HS-5 (cell line): ENCODE data around the gene RCN1.
"Not testable (repeated sequence)": the region's sequence is repeated elsewhere in the genome, so short reads cannot be mapped to it uniquely, and the experiment has no call there.

Source experiments
- DNase-seq: peaks from one replicate; pipeline ENCODE4 v3.0.0-alpha.2; 2012; ENCODE audit warnings: low read depth

Gene RCN1

DNA sequence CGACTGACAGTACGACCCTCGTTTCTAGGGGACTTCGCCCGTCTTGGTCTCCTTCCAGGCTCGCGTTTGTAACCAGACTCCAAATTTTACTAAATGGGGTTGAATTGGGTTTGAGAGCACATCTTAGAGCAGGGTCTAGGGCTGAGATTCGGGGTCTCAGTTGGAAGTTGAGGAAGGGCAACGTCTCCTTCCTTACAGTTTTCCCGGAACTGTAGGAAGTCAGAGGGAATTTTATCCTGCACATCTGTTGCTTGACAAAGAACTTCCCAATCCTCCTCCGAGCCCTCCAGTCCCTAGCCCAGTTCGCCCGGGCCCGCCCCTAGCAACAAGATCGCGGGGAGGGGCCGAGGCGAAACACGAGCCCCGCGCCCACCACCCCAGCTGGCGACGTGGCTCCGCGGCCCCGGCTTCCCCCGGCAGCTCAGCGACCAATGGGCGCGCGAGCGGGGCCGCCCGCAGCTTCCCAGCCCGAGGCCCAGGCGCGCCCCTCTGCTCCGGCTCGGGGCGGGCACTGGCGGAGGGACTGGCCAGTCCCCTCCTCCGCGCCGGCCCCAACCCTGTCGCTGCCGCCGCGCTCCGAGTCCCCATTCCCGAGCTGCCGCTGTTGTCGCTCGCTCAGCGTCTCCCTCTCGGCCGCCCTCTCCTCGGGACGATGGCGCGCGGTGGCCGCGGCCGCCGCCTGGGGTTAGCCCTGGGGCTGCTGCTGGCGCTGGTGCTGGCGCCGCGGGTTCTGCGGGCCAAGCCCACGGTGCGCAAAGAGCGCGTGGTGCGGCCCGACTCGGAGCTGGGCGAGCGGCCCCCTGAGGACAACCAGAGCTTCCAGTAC, at the start of gene RCN1:
RCN1 (plus strand) TSS at position 530 of the 826 bp plus-strand sequence; CDS start at position 653, 123 bp downstream.
- DNase-seq: no peak

DNA sequence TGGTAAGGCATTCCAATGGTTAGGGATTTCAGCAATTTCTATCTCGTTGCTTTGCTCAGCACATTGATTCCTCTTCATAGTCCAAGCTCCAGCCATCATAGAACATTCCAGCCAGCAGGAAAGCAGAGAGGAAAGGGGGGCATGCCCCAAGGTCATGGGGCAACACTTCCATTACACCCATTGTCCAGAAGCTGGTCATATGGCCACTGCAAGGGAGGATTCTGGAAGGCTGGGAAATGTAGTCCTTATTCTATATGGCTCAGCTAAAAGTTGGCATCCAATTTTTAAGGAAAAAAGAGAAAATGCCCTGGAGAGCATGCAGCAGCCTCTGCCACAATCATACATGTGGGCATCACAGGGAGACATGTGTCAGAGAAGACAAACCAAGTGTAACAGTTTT, 47.1 kb upstream of the RCN1 start:
- no peak for DNase-seq

DNA sequence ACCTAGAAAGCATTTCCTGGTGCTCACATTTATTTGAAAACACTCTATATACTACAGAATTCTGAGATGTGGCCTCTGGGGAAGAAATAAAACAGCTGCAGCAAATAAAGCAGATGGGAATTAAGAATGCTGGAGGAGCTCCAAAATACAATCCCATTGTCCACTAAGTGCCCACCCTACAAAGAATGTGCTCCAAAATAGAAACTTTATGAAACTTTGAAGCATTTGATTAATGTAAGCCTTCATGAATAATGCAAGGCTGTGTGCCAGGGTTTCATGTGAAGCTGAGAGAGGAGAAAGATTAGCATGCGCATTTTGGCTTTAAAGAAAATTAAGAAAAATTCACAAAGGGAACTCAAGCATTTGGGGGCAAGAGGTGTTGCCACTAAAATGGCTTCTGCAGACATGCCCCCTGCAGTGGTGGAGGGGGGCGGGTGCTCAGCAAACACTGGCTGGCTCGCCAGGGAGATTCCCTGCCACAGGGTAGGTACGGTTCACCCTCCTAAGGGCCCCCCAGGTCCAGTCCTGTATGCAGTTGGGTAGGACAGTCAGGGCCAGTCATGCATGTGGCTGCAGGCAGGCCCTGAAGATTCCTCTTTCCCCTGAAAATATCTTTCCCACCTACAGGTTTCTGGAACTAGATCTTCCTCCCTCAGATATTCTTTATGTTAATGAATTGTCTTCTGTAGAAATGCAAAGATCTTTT, 46.6 kb upstream of the RCN1 start:
- DNase-seq: no peak

DNA sequence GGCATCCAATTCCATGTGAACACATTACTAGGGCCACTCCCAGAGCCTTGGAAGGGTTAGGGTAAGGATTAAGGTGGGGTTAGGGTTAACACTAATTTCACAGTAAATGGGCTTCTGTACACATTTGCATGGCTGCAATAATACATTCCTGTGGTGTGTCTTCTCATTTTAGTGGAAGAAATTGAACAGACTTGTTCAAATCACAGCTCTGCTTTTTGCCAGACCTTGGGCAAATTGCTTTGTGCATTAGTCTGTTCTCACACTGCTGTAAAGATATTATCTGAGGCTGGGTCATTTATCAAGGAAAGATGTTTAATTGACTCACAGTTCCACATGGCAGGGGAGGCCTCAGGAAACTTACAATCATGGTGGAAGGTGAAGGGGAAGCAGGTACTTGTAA, 45.4 kb upstream of the RCN1 start:
- no peak for DNase-seq

DNA sequence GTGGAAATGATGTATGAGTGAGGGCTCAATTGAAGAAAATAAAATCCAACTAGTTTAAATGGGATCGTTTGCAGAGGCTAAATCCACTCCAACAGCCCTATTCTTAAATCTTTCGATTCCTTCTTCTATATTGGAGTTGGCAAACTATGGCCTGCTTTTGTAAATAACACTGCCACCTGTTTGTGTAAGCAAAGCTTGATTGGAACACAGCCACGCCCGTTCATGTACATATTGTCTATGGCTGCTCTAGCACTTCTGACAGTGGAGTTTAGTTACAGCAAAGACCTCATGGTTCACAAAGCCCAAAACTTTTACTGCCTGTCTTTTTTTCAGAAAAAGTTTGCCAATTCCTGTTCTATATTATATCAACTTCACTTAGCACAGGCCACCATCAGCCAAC, 40.6 kb upstream of the RCN1 start:
- no peak for DNase-seq

DNA sequence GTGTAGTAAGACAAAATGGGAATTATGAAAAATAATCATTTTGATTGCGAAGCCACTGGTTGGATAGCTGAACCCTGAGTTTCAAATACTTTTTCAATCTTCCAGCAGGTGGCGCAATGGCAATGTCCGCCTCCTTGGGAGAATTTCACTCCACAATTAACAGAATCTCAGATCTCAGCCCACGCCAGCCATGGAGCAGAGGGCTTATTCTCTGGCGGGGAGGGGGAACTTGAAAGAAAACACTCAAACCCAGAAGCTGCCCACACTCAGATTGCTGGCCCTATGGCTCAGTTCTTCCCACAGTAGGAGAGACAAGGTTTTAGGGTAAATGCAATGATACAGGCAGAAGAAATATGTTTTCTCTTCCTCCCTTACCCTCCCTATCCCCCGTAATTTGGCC, 38.7 kb upstream of the RCN1 start:
- no peak for DNase-seq

DNA sequence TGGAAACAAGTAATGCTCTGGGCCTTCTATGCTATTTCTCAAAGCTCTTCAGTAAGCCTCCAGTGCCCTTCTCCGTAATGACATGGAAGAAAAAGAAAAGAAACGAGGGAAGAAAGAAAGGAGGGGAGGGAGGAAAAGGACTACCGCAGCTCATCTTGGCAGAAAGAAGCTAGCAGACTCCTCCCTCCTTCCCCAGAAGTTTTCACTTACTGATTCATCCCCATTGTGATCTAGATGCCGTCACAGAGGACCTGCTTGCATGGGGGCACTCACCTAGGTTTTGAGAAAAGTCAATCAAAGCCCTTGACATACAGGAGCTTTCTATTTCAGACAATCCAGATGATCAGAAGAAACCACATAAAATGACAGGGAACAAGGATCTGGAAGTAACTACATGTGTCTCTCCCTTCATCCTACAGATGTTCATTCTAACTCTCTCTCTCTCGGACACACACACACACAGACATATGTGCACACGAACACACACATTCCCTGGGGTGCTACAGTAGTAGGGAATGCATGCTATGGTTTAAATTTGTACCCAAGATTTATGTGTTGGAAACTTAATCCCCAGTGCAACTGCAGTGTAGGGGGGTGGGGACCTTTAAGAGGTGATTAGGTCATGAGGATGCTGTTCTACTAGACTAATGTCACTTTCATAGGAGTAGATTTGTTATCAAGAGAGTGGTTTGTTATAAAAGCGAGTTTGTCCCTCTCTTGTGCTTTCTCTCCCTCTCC, 37.6 kb upstream of the RCN1 start:
- no peak for DNase-seq

DNA sequence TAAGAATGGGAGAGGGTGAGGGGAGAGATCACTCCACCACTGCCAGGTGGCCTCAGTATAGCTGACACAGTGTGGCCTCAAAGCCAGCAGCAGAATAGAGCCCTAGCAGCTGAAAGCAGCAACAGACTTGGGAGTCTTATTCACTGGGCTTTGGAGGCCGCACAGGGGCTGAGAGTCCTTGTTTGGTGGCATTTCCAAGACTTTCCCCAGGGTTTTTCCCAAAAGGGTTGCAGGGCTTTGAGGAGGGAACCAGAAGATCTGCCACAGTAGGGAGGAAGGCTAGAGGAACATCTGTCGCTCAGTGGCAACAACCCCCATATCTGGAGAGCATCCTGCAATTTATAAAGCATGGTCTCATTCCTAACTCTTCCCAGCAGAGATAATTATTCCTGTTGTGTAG, 35.0 kb upstream of the RCN1 start:
- no peak for DNase-seq

DNA sequence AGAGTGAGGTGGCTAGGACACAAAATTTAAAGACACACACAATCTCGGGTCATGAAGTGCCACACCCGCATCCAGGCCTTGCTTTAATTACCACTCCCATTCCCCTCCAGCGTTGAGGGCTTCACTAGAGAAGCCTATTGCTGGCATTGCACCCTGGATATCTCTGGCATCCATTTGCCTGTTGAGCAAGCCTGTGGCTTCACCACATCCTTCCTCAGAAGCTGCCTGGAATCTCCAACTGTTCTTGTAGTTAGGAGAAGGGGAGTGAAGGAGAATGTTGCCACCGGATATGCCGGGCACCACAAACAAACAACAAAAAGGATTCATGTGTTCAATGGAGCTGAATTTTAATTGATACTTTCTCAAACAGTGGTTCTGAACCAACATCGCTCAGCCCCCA, 34.4 kb upstream of the RCN1 start:
- peak; percentile 64 for DNase-seq

DNA sequence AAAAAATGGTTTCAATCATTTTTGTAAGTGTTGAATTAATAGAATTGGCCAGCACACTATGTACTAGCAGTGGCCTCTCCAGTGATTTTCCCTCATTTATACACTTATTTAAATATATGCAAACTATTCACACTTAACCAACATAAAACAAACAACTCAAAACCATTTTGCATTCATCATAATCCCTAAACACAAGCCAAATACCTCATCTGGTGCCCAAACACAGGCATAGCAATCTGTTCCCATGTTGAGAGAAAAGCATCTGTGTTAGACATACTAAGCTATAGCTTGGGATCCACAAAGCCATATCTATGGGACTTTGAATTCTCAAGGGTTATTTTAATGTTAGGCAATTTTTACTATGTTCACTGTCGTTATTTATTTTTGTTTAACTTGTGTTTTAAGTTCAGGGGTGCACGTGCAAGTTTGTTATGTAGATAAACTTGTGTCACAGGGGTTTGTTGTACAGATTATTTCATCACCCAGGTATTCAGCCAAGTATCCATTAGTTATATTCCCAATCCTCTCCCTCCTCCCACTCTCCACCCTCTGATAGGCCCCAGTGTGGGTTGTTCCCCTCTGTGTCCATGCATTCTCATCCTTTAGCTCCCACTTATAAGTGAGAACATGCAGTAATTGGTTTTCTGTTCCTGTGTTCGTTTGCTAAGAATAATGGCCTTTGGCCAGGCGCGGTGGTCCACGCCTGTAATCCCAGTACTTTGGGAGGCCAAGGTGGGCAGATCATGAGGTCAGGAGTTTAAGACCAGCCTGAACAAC, 31.0 kb upstream of the RCN1 start:
- DNase-seq: no peak

DNA sequence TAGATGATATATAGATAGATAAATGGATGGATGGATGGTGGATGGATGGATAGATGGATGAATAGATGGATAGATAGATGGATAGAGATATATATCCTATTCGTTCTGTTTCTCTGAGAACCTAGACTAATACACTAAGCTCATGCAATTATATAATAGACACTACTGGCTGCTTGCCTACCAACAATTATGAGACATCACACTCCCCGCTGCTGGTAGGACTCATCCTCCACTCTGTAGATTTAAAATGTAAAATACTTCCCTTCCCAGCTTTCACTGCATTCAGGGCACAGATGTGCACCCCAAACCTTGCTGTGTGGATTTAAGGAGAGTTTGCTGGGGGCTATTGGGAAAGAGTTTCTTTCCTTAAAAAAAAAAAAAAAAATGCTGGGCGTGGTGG, 28.3 kb upstream of the RCN1 start:
- DNase-seq: no peak

DNA sequence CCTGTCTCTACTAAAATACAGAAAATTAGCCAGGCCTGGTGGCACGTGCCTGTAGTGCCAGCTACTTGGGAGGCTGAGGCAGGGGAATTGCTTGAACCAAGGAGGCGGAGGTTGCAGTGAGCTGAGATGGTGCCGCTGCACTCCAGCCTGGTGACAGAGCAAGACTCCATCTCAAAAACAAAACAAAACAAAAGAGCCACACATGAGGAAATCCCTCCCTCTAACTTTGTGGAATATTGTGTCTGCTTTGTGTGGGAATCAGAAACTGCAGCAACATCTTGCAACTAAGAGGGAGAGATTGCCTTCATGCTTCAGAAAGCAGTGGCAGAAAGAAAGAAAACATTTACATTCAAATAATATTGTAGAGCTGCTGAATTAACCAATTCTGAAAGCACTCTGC, 27.8 kb upstream of the RCN1 start:
- not testable (repeated sequence) for DNase-seq

DNA sequence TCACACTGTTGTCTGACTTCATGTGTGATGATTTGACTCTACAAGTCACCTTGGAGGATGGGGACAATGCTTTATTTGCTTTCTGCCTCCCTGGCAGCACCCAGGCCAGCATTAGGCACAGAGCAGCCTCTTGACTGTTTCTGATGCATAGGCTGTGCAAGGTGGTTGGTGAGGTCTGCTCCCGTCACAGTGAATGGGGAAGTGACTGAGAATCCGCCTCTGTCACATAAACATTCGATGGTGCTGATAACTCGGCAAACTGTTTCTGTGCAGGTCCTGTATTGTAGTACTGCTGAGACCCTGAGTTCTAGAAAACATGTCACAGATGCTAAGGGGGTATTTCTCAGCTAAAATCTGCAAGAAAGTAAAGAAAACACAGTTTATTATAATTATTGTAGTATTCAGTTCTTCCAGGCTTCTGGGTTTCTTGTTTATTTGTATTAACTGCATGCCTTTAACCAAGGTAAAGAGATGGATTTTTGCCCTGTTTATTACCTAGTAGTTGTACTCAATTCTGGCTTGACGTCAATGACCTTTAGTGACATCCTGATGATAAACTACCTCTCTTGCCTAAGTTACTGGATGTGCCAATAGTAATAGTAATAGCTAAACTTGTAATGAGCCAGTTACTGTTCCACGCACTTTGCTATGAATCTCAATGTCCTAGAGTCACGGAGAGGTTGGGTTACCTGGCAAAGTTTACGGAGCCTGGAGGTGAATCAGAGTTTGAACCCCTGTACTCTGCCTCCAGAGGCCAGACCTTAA, 24.8 kb upstream of the RCN1 start:
- DNase-seq: no peak

DNA sequence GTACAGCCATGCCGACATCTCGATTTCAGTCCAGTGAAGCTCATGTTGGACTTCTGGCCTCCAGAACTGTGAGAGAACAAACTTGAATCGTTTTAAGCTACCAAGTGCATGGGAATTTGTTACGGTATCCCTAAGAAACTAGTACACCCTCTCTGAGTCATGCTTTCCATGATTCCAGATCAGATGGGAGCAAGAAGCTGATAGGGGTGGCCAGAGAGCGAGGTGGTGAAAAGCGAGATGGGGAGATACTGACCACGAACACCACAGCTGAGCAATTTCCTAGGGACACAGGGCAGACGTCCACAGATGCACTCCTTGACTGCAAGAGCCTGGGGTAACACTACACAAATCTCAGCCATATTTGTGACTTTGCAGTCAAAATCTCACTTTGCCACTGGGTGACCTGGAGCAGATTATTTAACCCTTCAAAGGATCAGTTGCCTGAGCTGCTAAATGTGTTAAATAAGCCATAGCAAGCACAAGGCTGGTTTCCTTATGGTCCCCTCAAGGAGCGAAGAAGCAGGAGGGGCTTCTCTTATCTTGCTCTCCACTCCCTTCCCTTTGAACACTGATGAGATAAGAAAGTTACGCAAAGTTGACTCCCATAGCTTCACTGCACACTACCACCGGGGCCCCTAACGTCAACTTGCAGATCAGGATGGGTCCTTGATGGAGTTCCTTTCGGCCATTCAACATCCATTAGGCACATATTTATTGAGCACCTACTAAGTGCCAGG, 22.6 kb upstream of the RCN1 start:
- no peak for DNase-seq

DNA sequence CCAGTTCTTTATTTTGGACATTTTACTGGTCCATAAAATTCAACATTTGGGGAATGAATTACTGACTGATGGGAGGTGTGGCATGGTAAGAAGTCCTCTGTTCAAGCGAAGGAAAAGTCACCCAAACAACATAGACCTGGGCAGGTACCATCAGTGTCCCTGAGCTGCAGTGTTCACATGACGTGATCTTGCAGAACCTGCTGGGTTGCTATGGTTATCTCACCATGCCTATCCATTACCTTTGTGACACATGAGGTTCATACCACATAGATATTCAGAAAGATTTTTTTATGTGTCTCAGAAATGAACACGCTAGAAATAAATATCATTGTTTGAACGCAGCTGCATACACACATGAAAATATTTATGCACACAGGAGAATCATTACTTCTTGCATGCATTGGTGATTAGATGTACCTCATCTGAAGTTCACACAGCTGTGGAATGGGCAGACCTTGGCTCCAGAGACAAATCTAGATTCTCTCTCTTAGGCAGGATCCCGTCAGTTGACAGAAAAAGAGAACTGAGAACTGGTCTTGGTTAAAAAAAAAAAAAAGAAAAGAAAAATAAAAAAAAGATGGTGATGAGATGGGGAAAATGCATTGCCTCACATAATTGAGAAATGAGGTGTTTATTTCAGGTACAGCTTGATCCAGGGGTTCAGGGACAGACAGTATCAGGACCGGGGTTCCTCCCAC, 21.4 kb upstream of the RCN1 start:
- no peak for DNase-seq

DNA sequence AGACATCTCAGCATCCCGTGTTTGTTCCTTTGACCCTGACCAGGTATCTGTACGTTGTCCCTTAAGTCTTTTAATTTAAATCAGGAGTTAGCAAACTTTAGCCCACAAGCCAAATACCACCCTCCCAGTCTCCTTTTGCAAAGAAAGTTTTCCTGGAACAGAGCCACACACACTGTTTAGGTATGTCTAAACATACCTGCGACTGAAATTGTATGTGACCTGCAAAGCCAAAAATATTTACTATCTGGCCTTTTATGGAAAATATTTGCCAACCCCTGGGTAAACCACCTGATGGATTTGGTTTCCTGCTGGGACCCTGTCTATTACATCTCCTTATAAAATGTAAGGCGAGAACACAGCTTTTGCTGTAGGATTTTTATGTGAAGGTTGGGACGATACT, 20.2 kb upstream of the RCN1 start:
- no peak for DNase-seq

DNA sequence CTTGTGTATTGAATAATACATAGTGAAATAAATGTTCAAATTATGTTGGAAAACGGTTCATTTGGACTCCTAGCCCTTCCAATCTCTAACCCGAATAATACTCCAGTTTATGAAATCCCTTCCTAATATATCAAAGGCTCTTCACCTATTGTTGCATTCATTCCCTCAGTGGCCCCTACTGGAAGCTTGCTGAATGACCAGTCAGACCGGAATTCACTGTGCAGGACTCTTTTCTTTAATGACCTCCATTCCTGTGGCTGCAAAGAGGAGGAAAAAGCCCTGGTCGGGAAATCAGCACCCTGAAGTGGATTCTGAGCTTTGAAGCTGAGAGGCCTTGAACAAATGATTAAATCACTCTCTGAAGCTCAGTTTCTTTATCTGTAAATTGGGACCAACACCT, 19.1 kb upstream of the RCN1 start:
- no peak for DNase-seq

DNA sequence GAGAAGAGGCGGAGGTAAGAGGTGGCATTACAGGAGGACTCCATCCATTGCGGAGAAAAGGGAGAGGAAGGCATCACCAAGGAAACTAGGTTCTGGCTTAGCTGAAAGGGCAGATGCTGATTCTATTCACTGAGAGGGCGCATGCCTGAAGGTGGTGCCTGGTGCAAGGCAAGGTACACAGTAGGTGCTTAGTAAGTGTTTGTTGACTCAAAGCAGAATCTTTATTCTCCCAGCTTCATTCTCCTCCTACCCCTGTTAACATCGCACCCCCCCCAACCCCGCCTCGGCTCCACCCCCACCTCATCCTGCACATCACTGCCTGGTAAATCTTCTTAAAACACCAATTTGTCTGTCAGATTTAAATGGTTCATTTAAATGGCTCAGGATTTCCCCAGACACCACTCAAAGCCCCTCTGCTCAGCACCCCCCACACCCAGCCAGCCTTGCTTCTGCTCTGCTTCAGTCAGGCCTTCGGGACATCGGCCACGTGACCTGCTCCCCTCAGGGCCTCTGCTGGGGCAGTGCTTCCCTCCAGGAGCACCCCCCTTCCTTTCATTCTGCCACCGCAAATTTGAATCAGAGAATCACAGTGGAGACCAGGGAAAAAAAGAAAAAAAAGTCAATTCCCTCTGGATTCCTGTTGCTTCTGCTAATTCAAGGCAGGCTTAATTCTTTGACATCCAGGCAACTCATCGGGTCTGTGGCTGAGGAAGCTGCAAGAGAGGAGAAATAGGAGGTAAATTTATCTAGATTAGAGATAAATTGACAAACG, 17.8 kb upstream of the RCN1 start:
- DNase-seq: no peak

DNA sequence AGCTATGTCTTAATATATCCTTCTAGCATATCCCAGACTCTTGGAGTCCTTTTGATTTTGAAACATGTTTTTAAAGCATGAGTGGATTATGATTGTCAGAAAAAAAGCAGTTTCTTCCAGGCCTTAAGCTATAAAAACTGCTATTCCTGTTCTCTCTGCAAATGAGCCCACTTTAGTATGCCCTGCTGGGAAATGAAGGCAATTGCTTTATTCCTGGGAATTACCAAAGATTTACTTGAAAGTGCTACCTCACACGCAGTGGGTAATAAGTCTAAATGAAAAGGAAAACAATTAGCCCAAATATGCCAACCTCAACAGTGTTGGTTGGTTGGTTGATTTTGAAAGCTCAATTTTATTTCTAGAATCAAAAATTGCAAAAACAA, 17.2 kb upstream of the RCN1 start:
- no peak for DNase-seq
